Measurements from ENCODE around the gene RBM34. TPM values are rescaled to one million over a fixed set of nuclear protein-coding genes. Genes with fewer than 3 reads are reported as not detected.
"Not testable (repeated sequence)": the region's sequence is repeated elsewhere in the genome, so short reads cannot be mapped to it uniquely, and the experiment has no call there.

The RBM34 gene
- total RNA-seq, 1 donor: 139 TPM

DNA sequence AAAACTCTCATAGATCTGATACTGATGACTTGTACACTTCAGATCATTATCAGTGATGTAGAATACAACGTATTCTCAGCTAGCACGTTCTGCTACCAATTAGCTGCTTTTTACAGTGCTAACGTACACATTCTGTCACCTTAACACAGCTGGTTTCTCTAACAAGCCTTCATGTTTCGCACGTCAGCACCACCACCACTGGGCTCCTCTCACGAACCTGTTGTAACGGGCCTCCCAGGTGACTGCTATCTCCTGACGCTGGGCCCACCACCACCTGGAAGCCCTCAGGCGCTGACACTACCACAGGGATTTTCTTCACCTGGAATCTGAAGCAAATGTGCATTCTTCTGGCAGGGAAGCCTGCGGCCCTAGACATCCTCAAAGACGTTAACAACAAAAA lies 52.2 kb downstream of the RBM34 start:
- H3K4me1 ChIP-seq (ENCODE audit: insufficient read depth, low read length): peaks cover 10% of the 10 kb centered on the region
- H3K9me3 ChIP-seq (ENCODE audit: low read depth, low read length): no peaks in the 10 kb centered on the region
- no peak overlapping the region for H3K4me3 ChIP-seq (ENCODE audit: low read length)
- no peaks in the 10 kb centered on the region for H3K27me3 ChIP-seq (ENCODE audit: insufficient read depth, low read length)

DNA sequence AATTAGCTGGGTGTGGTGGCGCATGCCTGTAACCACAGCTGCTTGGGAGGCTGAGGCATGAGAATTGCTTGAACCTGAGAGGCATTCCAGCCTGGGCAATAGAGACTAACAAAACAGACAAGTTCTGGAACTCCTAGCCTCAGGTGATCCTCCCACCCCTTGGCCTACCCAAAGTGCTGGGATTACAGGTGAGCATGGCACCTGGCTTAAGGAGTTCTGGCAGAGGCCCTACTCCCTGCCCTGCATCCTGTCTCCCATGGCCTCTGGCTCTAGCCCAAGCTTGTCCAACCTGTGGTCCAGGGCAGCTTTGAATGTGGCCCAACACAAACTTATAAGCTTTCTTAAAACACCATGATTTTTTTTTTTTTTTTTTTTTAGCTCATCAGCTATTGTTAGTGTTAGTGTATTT lies 52.9 kb downstream of the RBM34 start:
- Histone ChIP-seq H3K4me1 (ENCODE audit: insufficient read depth, low read length) (peaks cover 17% of the 10 kb centered on the region), H3K27me3 (ENCODE audit: insufficient read depth, low read length) (no peaks in the 10 kb centered on the region), H3K4me3 (ENCODE audit: low read length) (no peak overlapping the region)

DNA sequence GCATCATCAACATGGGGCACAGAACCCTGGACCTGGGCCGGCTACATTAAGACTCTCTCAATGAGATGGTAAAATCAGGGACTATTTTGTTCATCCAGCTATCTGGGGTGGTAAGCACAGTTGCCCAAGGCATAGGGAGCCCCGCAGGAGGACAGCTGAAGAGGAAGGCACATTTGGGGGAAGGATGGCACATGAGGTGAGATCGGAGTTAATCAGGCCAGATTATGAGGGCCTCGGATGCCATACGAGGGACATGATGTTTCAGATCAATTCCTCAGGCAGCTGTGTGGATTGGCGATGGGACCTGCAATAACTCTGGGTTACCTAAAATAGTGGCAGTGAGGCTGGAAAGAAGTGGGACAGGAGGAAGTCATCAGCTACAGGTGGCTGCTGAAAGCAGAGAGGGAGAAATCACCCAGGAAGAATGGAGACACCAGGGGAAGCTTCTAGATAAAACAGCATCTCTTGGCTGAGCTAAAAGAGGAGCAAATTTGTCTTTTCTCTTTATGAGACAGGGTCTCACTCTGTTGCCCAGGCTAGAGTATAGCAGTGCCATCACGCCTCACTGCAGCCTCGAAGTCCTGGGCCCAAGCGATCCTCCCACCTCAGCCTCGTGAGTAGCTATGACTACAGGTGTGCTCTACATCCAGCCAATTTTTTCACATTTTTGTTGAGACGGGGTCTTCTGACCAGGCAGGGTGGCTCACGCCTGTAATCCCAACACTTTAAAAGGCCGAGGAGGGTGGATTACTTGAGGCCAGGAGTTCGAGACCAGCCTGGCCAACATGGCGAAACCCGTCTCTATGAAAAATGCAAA lies 53.5 kb downstream of the RBM34 start:
- no peaks in the 10 kb centered on the region for H3K27me3 ChIP-seq (ENCODE audit: insufficient read depth, low read length)
- H3K4me1 ChIP-seq (ENCODE audit: insufficient read depth, low read length): peaks cover 18% of the 10 kb centered on the region
- no peak overlapping the region for H3K4me3 ChIP-seq (ENCODE audit: low read length)
- H3K9me3 ChIP-seq (ENCODE audit: low read depth, low read length): no peaks in the 10 kb centered on the region

More for the DNA sequence above, 52.9 kb downstream of the RBM34 start:
- H3K9me3 ChIP-seq (ENCODE audit: low read depth, low read length): no peaks in the 10 kb centered on the region

DNA sequence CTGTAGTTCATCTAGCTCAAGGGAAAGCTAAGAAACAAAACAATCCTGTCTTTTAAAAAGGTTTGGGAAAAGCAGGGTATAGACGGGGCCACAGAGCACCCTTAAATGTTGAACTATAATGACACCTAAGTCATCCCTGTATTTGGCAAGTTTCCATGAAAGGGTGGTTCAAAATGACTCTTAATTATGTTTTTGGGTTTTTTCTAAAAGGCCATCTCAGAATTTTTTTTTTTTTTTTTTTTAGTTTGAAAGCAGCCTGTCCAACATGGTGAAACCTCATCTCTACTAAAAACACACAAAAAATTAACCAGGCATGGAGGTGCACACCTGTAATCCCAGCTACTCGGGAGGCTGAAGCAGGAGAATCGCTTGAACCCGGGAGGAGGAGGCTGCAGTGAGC lies 54.6 kb downstream of the RBM34 start:
- no peaks in the 10 kb centered on the region for H3K9me3 ChIP-seq (ENCODE audit: low read depth, low read length)
- no peaks in the 10 kb centered on the region for H3K27me3 ChIP-seq (ENCODE audit: insufficient read depth, low read length)
- peaks cover 18% of the 10 kb centered on the region for H3K4me1 ChIP-seq (ENCODE audit: insufficient read depth, low read length)
- no peak overlapping the region for H3K4me3 ChIP-seq (ENCODE audit: low read length)

- Histone ChIP-seq H3K27me3 (ENCODE audit: insufficient read depth, low read length) (no peaks in the 10 kb centered on the region), H3K9me3 (ENCODE audit: low read depth, low read length) (no peaks in the 10 kb centered on the region), H3K4me1 (ENCODE audit: insufficient read depth, low read length) (peaks cover 18% of the 10 kb centered on the region), H3K4me3 (ENCODE audit: low read length) (no peak overlapping the region)
These were observed 55.7 kb downstream of the RBM34 start for GRCh38 chr1:235105051-235106043.

DNA sequence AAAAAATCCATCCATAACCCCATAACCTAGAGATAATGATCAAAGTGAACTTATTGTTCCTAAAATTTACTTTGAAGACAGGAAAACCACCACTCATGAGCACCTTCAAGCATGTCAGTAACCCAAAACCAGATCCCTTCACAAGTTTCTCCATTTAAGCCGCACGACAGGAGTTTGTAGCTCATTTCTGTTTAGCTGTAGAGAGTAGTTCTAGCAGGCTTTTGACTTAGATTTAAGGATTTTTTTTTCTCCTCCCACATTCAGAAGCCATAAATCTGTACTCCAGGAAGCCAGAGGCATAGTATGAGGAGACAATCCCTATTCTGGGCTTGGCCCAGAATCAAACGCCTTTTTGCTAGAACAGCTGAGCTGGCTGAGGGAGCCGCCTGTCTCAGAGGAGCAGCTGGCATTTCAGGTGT lies 58.0 kb downstream of the RBM34 start:
- H3K27me3 ChIP-seq (ENCODE audit: insufficient read depth, low read length): no peaks in the 10 kb centered on the region
- no peak overlapping the region for H3K4me3 ChIP-seq (ENCODE audit: low read length)
- H3K4me1 ChIP-seq (ENCODE audit: insufficient read depth, low read length): peaks cover 18% of the 10 kb centered on the region
- H3K9me3 ChIP-seq (ENCODE audit: low read depth, low read length): no peaks in the 10 kb centered on the region

GRCh38 chr1:235102259-235102582 lies 58.8 kb downstream of the RBM34 start:
- Histone ChIP-seq H3K4me3 (ENCODE audit: low read length) (no peak overlapping the region), H3K9me3 (ENCODE audit: low read depth, low read length) (no peaks in the 10 kb centered on the region), H3K27me3 (ENCODE audit: insufficient read depth, low read length) (no peaks in the 10 kb centered on the region), H3K4me1 (ENCODE audit: insufficient read depth, low read length) (peaks cover 18% of the 10 kb centered on the region)

DNA sequence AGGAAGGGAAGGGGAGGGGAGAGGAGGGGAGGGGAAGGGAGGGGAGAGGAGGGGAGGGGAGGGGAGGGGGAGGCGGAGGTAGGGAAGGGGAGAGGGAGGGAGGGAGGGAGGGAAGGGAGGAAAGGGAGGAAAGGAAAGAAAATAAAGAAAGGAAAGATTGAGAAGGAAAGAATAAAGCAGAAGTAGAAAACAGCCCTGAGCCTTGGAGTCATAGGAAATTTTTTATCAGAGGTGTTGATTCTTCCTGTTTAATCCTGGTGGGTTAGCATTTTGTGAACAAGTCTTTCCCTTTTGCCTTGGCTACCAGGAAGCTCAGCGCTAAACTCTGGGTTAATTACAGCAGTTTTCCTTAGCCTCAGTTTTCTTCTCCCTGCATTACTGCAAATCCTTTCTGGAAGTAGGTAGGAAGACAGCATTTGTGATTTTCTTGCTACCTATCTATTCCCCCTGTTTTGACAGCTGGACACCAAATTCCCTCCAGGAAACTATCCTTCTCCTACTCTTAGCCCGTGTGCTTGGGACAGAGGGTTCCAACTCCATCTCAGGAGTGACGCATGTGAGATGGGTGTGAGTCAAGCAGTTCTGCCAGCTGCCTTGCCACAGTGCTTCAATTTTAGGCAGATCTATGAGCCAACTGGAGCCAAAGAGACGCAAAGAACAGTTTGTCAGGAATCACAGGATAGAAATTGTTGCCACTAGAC lies 59.3 kb downstream of the RBM34 start:
- Histone ChIP-seq H3K4me1 (ENCODE audit: insufficient read depth, low read length) (peaks cover 18% of the 10 kb centered on the region), H3K27me3 (ENCODE audit: insufficient read depth, low read length) (no peaks in the 10 kb centered on the region), H3K4me3 (ENCODE audit: low read length) (no peak overlapping the region), H3K9me3 (ENCODE audit: low read depth, low read length) (no peaks in the 10 kb centered on the region)

DNA sequence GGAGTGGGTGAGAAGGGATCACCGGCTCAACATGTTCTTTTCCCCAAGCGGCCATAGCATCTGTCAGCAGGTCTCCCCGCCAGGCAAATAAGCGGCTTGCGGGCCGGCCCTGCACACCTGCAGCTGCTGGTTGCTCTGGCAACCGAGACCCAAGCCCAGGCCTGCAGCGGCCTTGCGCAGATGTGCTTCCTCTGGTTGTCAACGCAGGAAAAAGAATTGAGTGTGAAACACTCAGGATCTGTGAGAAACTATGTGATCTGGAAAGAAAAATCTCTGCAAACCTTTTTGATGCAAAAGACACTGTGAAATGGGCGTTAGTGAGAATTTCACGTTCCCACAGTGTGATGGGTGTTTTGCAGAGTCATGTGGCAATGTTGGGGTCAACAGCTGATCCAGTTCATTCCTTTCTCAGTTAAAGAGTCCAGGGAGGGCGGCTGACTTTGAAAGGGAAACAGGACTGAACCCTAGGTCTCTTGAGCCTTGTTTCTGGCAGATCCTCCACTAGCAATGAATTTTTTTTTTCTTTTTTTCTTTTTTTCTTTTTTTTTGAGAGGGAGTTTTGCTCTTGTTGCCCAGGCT lies 60.8 kb downstream of the RBM34 start:
- H3K4me3 ChIP-seq (ENCODE audit: low read length): no peak overlapping the region
- peaks cover 18% of the 10 kb centered on the region for H3K4me1 ChIP-seq (ENCODE audit: insufficient read depth, low read length)
- H3K27me3 ChIP-seq (ENCODE audit: insufficient read depth, low read length): no peaks in the 10 kb centered on the region
- H3K9me3 ChIP-seq (ENCODE audit: low read depth, low read length): no peaks in the 10 kb centered on the region

DNA sequence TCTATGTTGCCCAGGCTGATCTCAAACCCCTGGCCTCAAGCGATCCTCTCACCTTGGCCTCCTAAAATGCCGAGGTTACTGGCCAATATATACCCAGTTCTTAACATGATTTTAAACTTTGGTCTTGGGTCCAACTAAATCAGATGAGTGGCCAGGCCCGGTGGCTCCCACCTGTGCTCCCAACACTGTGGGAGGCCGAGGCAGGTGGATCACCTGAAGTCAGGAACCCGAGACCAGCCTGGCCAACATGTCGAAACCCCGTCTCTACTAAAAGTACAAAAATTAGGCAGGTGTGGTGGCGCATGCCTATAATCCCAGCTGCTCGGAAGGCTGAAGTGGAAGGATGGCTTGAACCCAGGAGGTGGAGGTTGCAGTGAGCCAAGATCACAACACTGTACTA lies 62.1 kb downstream of the RBM34 start:
- Histone ChIP-seq H3K27me3 (ENCODE audit: insufficient read depth, low read length) (no peaks in the 10 kb centered on the region), H3K4me3 (ENCODE audit: low read length) (no peak overlapping the region), H3K9me3 (ENCODE audit: low read depth, low read length) (no peaks in the 10 kb centered on the region), H3K4me1 (ENCODE audit: insufficient read depth, low read length) (peaks cover 10% of the 10 kb centered on the region)

- Histone ChIP-seq H3K27me3 (ENCODE audit: insufficient read depth, low read length) (no peaks in the 10 kb centered on the region), H3K4me3 (ENCODE audit: low read length) (no peak overlapping the region), H3K9me3 (ENCODE audit: low read depth, low read length) (no peaks in the 10 kb centered on the region), H3K4me1 (ENCODE audit: insufficient read depth, low read length) (peaks cover 5% of the 10 kb centered on the region)
These were observed 62.5 kb downstream of the RBM34 start for GRCh38 chr1:235098547-235098946.

GRCh38 chr1:235097501-235097900 lies 63.5 kb downstream of the RBM34 start:
- not testable (repeated sequence) for H3K4me1 ChIP-seq (ENCODE audit: insufficient read depth, low read length); H3K9me3 ChIP-seq (ENCODE audit: low read depth, low read length); H3K4me3 ChIP-seq (ENCODE audit: low read length); H3K27me3 ChIP-seq (ENCODE audit: insufficient read depth, low read length)

DNA sequence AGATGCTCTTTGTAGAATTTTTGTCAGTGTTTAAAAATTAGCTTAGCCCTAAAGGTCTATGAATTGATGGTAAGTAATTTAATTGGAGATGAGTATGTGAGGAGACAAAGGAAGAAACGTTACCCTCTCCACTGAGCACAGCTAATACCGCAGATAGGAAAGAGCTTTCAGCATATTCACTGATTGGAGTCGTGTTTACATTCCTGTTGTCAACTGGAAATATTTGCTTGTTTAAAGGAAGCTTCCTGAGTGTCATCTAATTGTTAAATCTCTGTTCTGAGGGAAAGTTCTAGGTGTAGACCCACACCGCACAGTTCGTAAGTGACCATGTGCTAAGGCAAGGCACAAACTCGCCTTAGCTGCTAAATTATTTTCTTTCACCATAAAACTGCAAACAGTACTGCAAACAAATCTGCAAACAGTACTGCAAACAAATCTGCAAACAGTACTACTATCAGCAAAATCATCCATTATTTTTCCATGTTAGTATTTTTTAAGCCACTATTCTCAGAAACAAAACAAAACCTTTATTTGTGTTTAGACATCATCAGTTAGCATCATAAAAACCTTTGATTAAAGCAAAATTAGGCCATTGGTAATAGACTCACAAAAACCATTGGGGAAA lies 65.0 kb downstream of the RBM34 start:
- H3K4me3 ChIP-seq (ENCODE audit: low read length): no peak overlapping the region
- no peaks in the 10 kb centered on the region for H3K9me3 ChIP-seq (ENCODE audit: low read depth, low read length)
- no peaks in the 10 kb centered on the region for H3K27me3 ChIP-seq (ENCODE audit: insufficient read depth, low read length)
- no peaks in the 10 kb centered on the region for H3K4me1 ChIP-seq (ENCODE audit: insufficient read depth, low read length)

All from mononuclear cell (primary cell).